ENCODE results near the gene RAP1A. TPM values are rescaled to one million over a fixed set of nuclear protein-coding genes. Genes with fewer than 3 reads are reported as not detected.

Gene RAP1A
- total RNA-seq, 4 donors from 2014 or later, result 49.3 to 82.6 (median 70.8) TPM

- TF ChIP-seq CTCF (IDR thresholded peaks at IDR 0.05), result no peak
- DNase-seq (ENCODE audit: low spot score), result no peak
- ATAC-seq (ENCODE audit: low FRiP score), result no peak
Observed at GRCh38 chr1:111723091-111723806, 103.7 kb downstream of the RAP1A start.

- ATAC-seq (ENCODE audit: low FRiP score), result no peak
- DNase-seq (ENCODE audit: low spot score), result no peak
- TF ChIP-seq CTCF (IDR thresholded peaks at IDR 0.05), result no peak
Observed at GRCh38 chr1:111723871-111724270, 104.3 kb downstream of the RAP1A start.

GRCh38 chr1:111725192-111725591 is 105.6 kb downstream of the RAP1A start:
- TF ChIP-seq CTCF (IDR thresholded peaks at IDR 0.05), result no peak
- DNase-seq (ENCODE audit: low spot score) (no peak), ATAC-seq (ENCODE audit: low FRiP score) (no peak)

GRCh38 chr1:111727056-111727455 is 107.5 kb downstream of the RAP1A start:
- DNase-seq (ENCODE audit: low spot score) (no peak), ATAC-seq (ENCODE audit: low FRiP score) (no peak)
- TF ChIP-seq CTCF (IDR thresholded peaks at IDR 0.05), result no peak

GRCh38 chr1:111729271-111729921 is 109.8 kb downstream of the RAP1A start:
- ATAC-seq (ENCODE audit: low FRiP score) (no peak), DNase-seq (ENCODE audit: low spot score) (no peak)
- TF ChIP-seq CTCF (IDR thresholded peaks at IDR 0.05), result no peak

GRCh38 chr1:111729946-111730681 is 110.5 kb downstream of the RAP1A start:
- no peak for TF ChIP-seq CTCF (IDR thresholded peaks at IDR 0.05)
- ATAC-seq (ENCODE audit: low FRiP score) (no peak), DNase-seq (ENCODE audit: low spot score) (no peak)
